HG03097 (cell line): ENCODE measurements around the gene PPM1H.

Source experiments
- ATAC-seq: cut with Tn5 transposase; IDR thresholded peaks from one replicate; pipeline ENCODE4 v1.9.1; 2021; ENCODE audit not compliant: unreplicated experiment, low FRiP score

Gene PPM1H

GRCh38 chr12:62718762-62719426, 216.1 kb downstream of the PPM1H start:
- ATAC-seq = no peak

GRCh38 chr12:62717643-62718042, 217.3 kb downstream of the PPM1H start:
- no peak for ATAC-seq

DNA sequence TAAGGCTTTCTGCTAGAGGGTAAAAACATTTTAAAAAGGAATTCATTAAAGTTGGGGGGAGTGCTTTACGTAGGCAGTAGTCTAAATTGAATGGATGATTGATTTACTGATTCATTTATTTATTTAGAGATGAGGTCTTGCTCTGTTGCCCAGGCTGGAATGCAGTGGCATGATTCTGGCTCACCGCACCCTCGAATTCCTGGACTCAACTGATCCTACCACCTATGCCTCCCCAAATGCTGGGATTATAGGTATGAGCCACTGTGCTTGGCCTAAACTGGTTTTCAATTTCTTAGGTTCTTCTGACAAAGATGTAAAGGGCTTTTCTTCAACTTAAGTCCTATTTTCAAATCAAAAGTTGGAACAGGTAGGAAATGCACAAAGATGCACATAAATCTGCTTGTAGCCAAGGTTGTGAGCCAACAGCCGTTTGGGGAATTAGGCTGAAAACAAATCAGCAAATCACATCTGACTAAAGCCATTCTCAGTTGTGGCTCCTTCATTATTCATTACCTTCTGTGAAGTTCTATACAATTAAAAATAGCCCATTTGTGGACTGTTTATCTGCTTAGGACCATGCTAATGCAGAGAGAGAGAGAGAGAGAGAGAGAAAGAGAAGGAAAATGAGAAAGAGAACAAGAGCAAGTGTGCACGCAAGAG, 218.0 kb downstream of the PPM1H start:
- ATAC-seq = no peak

- no peak for ATAC-seq
These were observed 218.9 kb downstream of the PPM1H start for GRCh38 chr12:62716037-62716436.

GRCh38 chr12:62714774-62715721, 219.9 kb downstream of the PPM1H start:
- ATAC-seq = no peak

GRCh38 chr12:62714181-62714773, 220.7 kb downstream of the PPM1H start:
- no peak for ATAC-seq

DNA sequence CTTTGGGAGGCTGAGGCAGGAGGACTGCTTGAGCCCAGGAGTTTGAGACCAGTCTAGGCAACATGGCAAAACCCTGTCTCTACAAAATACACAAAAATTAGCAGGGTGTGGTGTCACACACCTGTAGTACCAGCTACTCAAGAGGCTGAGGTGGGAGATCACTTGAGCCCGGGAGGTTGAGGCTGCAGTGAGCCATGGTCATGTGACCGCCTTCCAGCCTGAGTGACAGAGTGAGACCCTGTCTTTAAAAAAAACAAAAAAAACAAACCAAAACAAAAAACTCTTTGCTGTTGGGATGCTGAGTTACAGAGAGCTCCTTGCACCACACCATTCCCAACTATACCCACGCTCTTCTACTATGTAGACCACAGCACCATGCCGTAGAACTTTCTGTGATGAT, 221.2 kb downstream of the PPM1H start:
- ATAC-seq = no peak

DNA sequence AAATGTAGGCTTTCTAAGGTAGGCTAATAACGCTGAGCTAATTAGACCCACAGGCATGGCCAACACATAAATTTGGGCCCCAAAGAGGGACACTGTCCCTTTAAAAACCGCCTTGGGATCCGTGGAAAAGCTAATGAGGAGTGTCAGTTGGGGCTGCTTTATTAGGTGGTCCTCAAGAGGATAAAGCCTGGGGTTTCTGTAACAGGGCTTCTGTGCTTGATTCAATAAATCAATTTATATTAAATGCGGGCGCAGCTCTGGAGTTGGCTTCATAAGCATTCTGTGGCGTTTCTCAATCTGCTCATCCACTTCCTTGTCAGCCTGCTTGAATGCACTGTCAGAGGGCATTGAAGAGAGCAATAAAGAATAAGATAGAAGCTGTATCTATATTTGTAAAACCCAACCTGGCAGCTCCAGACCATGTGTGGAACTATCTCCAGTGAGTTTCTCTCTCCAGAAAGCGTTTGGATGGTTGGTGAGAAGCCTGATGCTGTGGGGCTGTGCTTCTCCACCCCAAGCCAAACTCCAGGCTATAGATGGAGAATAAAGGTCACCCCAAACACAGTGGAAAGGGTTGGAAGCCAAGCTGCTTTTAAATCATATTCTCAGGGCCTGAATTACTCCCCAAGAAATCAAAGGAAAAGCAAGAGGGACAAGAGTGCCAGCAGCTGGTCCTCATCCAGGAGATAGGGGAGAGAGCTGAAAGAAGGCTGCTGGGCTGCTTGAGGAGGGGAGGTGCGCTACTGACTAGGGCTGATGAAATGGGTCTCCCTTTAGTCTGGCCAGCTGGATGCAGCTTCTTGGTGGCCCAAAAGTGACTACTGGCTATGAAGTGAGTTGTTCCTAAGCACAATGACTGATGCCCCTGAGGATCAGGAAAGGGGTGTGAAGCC, 222.0 kb downstream of the PPM1H start:
- no peak for ATAC-seq

- no peak for ATAC-seq
These were observed 223.2 kb downstream of the PPM1H start for GRCh38 chr12:62711631-62712241.

- ATAC-seq = no peak
These were observed 225.6 kb downstream of the PPM1H start for GRCh38 chr12:62709311-62709710.

DNA sequence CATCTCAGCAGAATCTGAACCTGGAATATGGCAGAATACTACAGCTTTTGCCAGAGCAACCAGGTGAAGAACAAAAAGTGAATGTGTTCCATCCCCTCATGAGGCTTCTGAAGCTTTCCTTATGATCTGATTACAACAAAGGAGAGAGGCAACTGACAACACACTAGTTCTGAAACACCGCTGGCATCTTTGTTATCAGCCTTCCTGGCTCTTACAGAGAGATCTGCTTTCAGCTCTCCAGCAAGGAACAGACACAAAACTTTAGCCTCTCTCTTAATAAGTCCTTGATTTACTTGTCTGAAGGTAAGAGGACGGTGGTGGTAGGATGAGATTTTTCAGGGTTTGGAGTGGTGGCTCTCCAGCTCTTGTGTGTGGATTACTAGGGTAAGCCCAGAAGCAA, 227.0 kb downstream of the PPM1H start:
- ATAC-seq = no peak

DNA sequence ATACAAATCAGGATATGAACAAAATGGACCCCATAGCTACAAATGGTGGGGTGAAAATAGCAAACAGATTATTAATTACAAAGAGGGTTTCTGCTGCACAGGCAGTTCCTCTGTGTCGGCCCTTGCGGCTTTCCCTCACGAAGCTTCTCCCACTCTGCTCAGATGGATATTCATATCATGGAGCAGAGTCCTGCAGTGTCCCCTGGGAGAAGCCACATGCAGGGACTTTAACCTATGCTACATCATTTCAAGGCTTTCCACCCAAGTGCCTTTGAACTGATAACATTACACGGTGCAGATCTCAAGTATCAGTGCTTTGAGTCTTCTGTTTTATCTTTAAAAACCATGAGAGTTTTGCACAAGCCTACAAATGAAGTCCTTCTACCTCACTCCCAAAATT, 229.1 kb downstream of the PPM1H start:
- no peak for ATAC-seq

DNA sequence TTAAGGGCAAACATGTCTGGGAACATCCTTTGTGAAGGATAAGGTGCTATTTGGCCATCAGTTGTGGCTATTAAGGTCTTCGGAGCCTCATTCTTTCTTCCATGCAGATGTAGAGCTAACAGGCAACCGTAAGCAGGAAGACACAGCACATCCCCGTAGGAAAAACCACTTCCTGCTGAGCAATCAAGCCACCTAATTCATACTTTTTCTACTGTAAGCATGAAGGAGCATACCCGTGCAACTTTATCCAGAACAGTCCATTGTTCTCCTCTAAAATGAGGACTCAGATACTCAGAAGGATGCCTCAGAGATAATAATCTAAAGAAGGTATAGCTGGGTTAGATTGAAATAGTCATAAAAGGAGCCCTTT, 232.0 kb downstream of the PPM1H start:
- no peak for ATAC-seq

GRCh38 chr12:62701492-62701891, 233.5 kb downstream of the PPM1H start:
- no peak for ATAC-seq

DNA sequence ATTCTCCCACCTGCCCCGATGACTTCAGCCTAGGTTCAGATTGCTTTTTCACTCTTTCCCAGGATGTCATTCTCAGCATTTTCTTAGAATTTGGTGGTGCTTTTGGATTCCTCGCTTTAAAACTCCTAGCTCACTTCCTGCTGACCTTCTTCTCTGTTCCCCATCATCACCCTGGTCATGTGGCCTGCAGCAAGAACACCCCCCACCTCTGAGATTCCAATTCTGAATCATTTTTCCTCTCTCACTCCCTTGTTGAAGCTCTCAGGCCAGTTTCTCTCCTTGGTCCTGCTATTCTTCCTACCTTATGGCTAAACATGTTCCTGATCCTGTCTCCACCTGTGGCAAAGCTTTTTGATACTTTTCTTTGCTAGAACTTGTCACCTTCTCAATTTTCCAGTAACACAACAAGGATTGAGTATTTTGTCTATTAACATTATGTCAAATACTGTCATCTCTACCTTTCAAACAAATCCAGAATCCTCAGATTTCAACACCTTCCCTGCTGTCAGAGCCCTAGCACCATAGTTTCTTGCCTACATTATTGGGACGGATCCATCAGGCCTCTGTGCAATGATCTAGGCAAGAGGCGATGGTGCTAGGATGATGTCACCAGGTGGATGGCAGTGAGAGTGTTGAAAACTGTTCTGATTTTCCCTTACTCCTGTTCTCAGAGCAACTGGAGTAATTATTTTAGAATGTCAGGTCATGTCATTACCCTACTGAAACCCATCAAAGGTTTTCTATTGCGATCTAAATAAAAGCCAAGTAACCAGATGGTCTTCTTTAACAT, 234.7 kb downstream of the PPM1H start:
- ATAC-seq = no peak

DNA sequence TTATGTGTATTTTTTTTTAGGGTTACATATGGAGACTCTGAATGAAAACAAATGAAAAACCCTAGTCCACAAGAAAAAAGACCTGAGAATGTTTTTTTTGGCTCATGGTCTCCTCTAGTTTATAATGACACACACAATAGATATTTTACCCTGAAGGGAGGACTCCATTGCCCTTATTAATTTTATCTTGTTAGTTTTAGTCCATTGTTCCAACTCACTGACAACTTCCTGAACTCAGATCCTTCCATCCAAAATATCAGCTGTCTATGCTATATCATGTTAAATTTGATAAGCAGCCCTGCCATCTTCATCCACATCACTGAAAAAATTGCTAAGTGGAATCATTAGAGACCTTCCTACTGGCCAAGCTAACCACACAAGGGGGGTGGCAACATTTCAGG, 236.2 kb downstream of the PPM1H start:
- no peak for ATAC-seq

GRCh38 chr12:62697893-62698292, 237.1 kb downstream of the PPM1H start:
- no peak for ATAC-seq

DNA sequence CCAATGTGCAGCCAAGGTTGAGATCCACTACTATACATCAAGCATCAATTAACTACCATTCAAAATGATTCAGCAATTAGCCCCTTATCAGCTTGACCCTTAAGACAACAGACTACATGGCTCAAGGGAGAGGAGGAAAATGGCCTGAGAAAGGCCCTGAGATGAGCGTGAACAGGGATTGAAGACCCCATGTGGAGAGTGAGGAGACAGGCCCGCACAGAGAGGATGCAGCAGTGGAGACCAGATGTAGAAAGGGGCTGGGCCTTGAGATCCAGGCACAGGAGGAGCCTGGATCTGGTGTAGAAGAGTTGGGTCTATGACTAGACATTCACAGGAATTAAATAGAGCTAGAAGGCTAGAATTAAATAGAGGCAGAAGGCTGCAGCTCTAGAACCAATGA, 239.3 kb downstream of the PPM1H start:
- ATAC-seq = no peak

DNA sequence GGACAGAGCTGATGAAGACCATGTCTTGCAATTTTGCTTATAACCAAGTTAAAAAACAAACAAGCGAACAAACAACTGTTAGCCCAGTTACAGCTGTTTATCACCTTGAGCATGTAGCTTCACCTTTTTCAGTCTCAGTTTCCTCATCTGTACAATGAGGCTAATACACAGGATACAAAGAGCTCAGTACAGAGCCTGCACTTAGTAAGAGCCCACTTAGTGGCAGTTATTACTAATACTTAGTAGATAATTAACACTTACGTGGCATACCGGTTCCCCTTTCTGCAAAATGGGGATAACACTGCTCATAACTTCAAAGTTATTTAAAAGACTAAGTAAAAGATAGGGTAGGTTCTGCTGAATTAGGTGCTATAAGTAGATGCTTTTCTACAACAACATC, 240.3 kb downstream of the PPM1H start:
- no peak for ATAC-seq
